Naive thymus-derived CD4-positive, alpha-beta T cell (primary cell): Measurements from ENCODE around the gene SLC22A31. TPM values are rescaled to one million over a fixed set of nuclear protein-coding genes. Genes with fewer than 3 reads are reported as not detected.

Experiments used
- ATAC-seq: fragments of 150-1000 bp; cut with Tn5 transposase; 2 replicates; pipeline ENCODE4 v1.10.0; 2021; ENCODE audit warnings: mild to moderate bottlenecking, moderate library complexity
- CTCF ChIA-PET: fragments of 350-600 bp; sonication (Branson Sonifier 250); formaldehyde crosslinking; loops from one replicate; lab custom pipeline; 2021; ENCODE audit warnings: antibody characterized with exemption; lab: Charles Lee
- POLR2A ChIA-PET: fragments of 350-600 bp; sonication (Branson Sonifier 250); formaldehyde crosslinking; loops from one replicate; lab custom pipeline; 2021; ENCODE audit warnings: antibody characterized with exemption, inconsistent platforms; lab: Charles Lee
- DNase-seq, 9 donors: peaks; one replicate each; pipeline versions ENCODE4 v3.0.0 to v3.0.0-alpha.2; 2020 to 2022; ENCODE audit warnings: mixed read lengths in 1 of 9
- H3K27ac ChIP-seq: one replicate; pipeline ENCODE4 v1.7.0; 2013; ENCODE audit warnings: mild to moderate bottlenecking, low read depth, low read length, moderate library complexity
- H3K27me3 ChIP-seq, 2 donors: one replicate each; pipeline ENCODE4 v1.7.0; 2013; ENCODE audit warnings: low read length in 2 of 2, mild to moderate bottlenecking in 2 of 2, moderate library complexity in 2 of 2; ENCODE audit not compliant: control insufficient read depth in 2 of 2, insufficient read depth in 2 of 2
- H3K36me3 ChIP-seq, 3 experiments: 1 replicate in 2 of 3; 2 replicates in 1 of 3; pipeline ENCODE4 v1.7.0; 2013; ENCODE audit warnings: low read length in 3 of 3, mild to moderate bottlenecking in 3 of 3, moderate library complexity in 1 of 3; ENCODE audit not compliant: insufficient read depth in 3 of 3, control insufficient read depth in 2 of 3
- H3K4me1 ChIP-seq, 2 donors: one replicate each; pipeline ENCODE4 v1.7.0; 2013; ENCODE audit warnings: low read length in 2 of 2, mild to moderate bottlenecking in 2 of 2, moderate library complexity in 1 of 2; ENCODE audit not compliant: control insufficient read depth in 2 of 2, insufficient read depth in 2 of 2
- H3K4me3 ChIP-seq: 2 replicates; pipeline ENCODE4 v1.7.0; 2013; ENCODE audit warnings: mild to moderate bottlenecking, low read length
- H3K9me3 ChIP-seq, 3 experiments: 1 replicate in 2 of 3; 2 replicates in 1 of 3; pipeline ENCODE4 v1.7.0; 2013; ENCODE audit warnings: low read length in 3 of 3; ENCODE audit not compliant: control insufficient read depth in 2 of 3
- H3K27ac Mint-ChIP-seq, 9 donors: one replicate each; pipeline ENCODE4 v1.8.0; 2020 to 2022; ENCODE audit warnings: mixed read lengths in 9 of 9, mild to moderate bottlenecking in 8 of 9, moderate library complexity in 5 of 9, inconsistent platforms in 2 of 9
- H3K27me3 Mint-ChIP-seq, 5 donors: one replicate each; pipeline ENCODE4 v1.8.0; 2021 to 2022; ENCODE audit warnings: mixed read lengths in 5 of 5, mild to moderate bottlenecking in 1 of 5
- H3K36me3 Mint-ChIP-seq, 5 donors: one replicate each; pipeline ENCODE4 v1.8.0; 2020 to 2022; ENCODE audit warnings: mixed read lengths in 5 of 5, mild to moderate bottlenecking in 3 of 5, inconsistent platforms in 1 of 5
- H3K4me1 Mint-ChIP-seq, 7 donors: one replicate each; pipeline ENCODE4 v1.8.0; 2020 to 2022; ENCODE audit warnings: mixed read lengths in 7 of 7, mild to moderate bottlenecking in 3 of 7, inconsistent platforms in 1 of 7
- H3K4me3 Mint-ChIP-seq, 10 donors: one replicate each; pipeline ENCODE4 v1.8.0; 2020 to 2022; ENCODE audit warnings: mild to moderate bottlenecking in 10 of 10, mixed read lengths in 10 of 10, moderate library complexity in 6 of 10, inconsistent platforms in 2 of 10
- H3K9me3 Mint-ChIP-seq, 11 donors: one replicate each; pipeline ENCODE4 v1.8.0; 2020 to 2022; ENCODE audit warnings: mixed read lengths in 11 of 11, mild to moderate bottlenecking in 4 of 11, inconsistent platforms in 1 of 11, moderate library complexity in 1 of 11
- intact Hi-C, 2 donors: fragments of 100-400 bp; cut with micrococcal nuclease; formaldehyde crosslinking; loops; one replicate each; pipeline ENCODE4 v1.15.1; 2023
- polyA plus RNA-seq, 2 donors: library from polyadenylated mRNA; unstranded; fragments of 300-500 nt; fragmentation: Illumina TruSeq; gene quantifications; one replicate each; pipeline ENCODE4 v1.2.3, GENCODE V29; 2021
- total RNA-seq, 6 experiments: library from RNA in 5 of 6; stranded (reverse) in 5 of 6; gene quantifications; 1 replicate in 5 of 6; 2 replicates in 1 of 6; pipeline ENCODE4 v1.2.3 and lab custom pipeline; 2021 to 2026

Gene SLC22A31
- total and polyA plus RNA-seq, 7 experiments from 2014 or later: 0.33 to 4.4 (median 1.8) TPM

GRCh38 chr16:89233678-89234490, 33.5 kb upstream of the SLC22A31 start:
- DNase-seq (no peak), ATAC-seq (peak; percentile 29)
- Histone ChIP-seq H3K4me3 (no peak overlapping the region), H3K27me3 (no peaks in the 10 kb centered on the region), H3K4me1 (no peaks in the 10 kb centered on the region), H3K27ac (no peak overlapping the region), H3K36me3 (peaks cover 0 to 38% (median 6%) of the 10 kb centered on the region in 3 experiments), H3K9me3 (peaks cover 0 to 11% (median 4%) of the 10 kb centered on the region in 3 experiments)
- ChIA-PET POLR2A (interaction anchor here (0.7 kb wide), 1 partner anchor 155 kb away, joined by 3 read pairs; no protein-coding TSS in a partner anchor), CTCF (no interaction called here)
- peaks cover 0 to 6% (median 0%) of the 10 kb centered on the region in 7 donors for H3K4me1 Mint-ChIP-seq
- peaks cover 13 to 53% (median 31%) of the 10 kb centered on the region in 5 donors for H3K36me3 Mint-ChIP-seq
- H3K4me3 Mint-ChIP-seq: no peak overlapping the region
- intact Hi-C loops: no loop called here
- no peaks in the 10 kb centered on the region for H3K27me3 Mint-ChIP-seq
- H3K9me3 Mint-ChIP-seq: peaks cover 0 to 23% (median 4%) of the 10 kb centered on the region in 11 donors
- peak overlapping the region in 1 of 9 donors; percentile 56 for H3K27ac Mint-ChIP-seq

GRCh38 chr16:89232107-89232506, 31.8 kb upstream of the SLC22A31 start:
- no peaks in the 10 kb centered on the region for H3K4me1 ChIP-seq
- DNase-seq: no peak
- H3K4me3 Mint-ChIP-seq: no peak overlapping the region
- peak overlapping the region in 1 of 9 donors; percentile 26 for H3K27ac Mint-ChIP-seq
- no peaks in the 10 kb centered on the region for H3K27me3 ChIP-seq
- intact Hi-C loops: no loop called here
- H3K9me3 Mint-ChIP-seq: peaks cover 0 to 38% (median 12%) of the 10 kb centered on the region in 11 donors
- H3K36me3 ChIP-seq: peaks cover 0 to 56% (median 16%) of the 10 kb centered on the region in 3 experiments
- H3K36me3 Mint-ChIP-seq: peaks cover 21 to 71% (median 49%) of the 10 kb centered on the region in 5 donors
- no peak overlapping the region for H3K4me3 ChIP-seq
- no peaks in the 10 kb centered on the region for H3K27me3 Mint-ChIP-seq
- peaks cover 0 to 28% (median 19%) of the 10 kb centered on the region in 3 experiments for H3K9me3 ChIP-seq
- CTCF ChIA-PET: no interaction called here
- peaks cover 0 to 6% (median 0%) of the 10 kb centered on the region in 7 donors for H3K4me1 Mint-ChIP-seq
- H3K27ac ChIP-seq: no peak overlapping the region
- POLR2A ChIA-PET: no interaction called here
- ATAC-seq: no peak

DNA sequence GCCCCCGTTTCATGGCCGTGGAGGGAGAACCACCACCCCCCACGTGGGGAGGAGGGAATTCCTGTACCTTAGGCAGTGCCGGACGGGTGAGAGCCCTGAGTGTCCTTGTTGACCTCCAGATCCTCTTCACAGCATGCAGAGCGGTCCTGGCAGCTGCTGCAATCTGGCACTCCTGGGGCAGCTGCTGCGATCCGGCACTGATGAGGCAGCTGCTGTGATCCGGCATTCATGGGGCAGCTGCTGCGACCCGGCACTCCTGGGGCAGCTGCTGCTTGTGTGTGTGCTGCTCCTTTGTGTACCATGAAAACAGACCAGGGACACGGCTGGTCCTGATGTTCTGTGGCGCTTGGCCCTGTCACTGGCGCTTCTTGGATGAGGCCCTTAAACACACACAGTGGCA, 29.9 kb upstream of the SLC22A31 start:
- intact Hi-C loops: no loop called here
- no peaks in the 10 kb centered on the region for H3K27me3 Mint-ChIP-seq
- Histone ChIP-seq H3K9me3 (peaks cover 0 to 35% (median 21%) of the 10 kb centered on the region in 3 experiments), H3K27ac (no peak overlapping the region), H3K36me3 (peaks cover 12 to 72% (median 24%) of the 10 kb centered on the region in 3 experiments), H3K4me3 (no peak overlapping the region), H3K27me3 (no peaks in the 10 kb centered on the region), H3K4me1 (no peaks in the 10 kb centered on the region)
- ATAC-seq (no peak), DNase-seq (no peak)
- POLR2A ChIA-PET: no interaction called here
- H3K4me3 Mint-ChIP-seq: no peak overlapping the region
- H3K27ac Mint-ChIP-seq: no peak overlapping the region
- peaks cover 0 to 6% (median 0%) of the 10 kb centered on the region in 7 donors for H3K4me1 Mint-ChIP-seq
- peaks cover 0 to 44% (median 24%) of the 10 kb centered on the region in 11 donors for H3K9me3 Mint-ChIP-seq
- CTCF ChIA-PET: no interaction called here
- H3K36me3 Mint-ChIP-seq: peaks cover 34 to 86% (median 64%) of the 10 kb centered on the region in 5 donors

DNA sequence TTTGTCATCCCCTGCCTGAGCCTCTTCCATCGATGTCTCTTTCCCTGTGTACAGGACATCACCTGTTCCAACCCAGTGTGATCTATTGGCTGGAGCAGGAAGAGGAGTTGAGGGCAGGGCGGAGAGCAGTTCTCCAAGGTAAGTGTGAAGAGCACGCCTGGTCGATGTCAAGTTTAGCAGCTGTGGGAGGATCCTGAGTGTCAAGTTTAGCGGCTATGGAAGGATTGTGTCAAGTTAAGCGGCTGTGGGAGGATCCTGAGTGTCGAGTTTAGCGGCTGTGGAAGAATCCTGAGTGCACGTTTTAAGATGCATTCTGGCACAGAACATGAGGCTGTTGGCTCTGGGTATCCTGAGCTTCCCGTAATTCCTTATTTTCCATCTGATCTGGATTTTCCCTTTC, 24.3 kb upstream of the SLC22A31 start:
- Mint-ChIP-seq H3K9me3 (peaks cover 0 to 36% (median 20%) of the 10 kb centered on the region in 11 donors), H3K4me3 (no peak overlapping the region), H3K27ac (peak overlapping the region in 2 of 9 donors; percentile 58 to 62), H3K4me1 (peaks cover 4 to 9% (median 5%) of the 10 kb centered on the region in 7 donors), H3K27me3 (no peaks in the 10 kb centered on the region), H3K36me3 (peaks cover 32 to 69% (median 66%) of the 10 kb centered on the region in 5 donors)
- CTCF ChIA-PET: no interaction called here
- intact Hi-C loops: no loop called here
- Histone ChIP-seq H3K27me3 (no peaks in the 10 kb centered on the region), H3K36me3 (peaks cover 24 to 76% (median 31%) of the 10 kb centered on the region in 3 experiments), H3K4me1 (no peaks in the 10 kb centered on the region), H3K9me3 (peaks cover 0 to 27% (median 21%) of the 10 kb centered on the region in 3 experiments), H3K4me3 (no peak overlapping the region), H3K27ac (no peak overlapping the region)
- POLR2A ChIA-PET: no interaction called here
- no peak for ATAC-seq
- no peak for DNase-seq

DNA sequence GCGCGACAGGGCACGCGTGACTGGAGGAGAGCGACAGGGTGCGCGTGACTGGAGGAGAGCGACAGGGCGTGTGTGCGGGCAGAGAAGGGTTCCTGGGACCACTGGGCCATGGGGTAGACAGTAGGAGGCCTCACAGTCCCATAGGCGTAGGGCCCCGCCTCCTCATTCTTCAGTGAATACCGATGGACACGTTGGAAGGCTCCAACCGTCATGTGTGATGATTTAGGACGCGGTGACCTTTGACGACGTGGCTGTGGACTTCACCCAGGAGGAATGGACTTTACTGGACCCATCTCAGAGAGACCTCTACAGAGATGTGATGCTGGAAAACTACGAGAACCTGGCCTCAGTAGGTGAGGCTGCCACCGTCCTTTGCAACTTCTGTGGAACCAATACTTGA, 22.6 kb upstream of the SLC22A31 start:
- intact Hi-C loops: no loop called here
- H3K27me3 ChIP-seq: no peaks in the 10 kb centered on the region
- H3K4me3 ChIP-seq: no peak overlapping the region
- Mint-ChIP-seq H3K4me3 (no peak overlapping the region), H3K27me3 (no peaks in the 10 kb centered on the region), H3K9me3 (peaks cover 0 to 22% (median 15%) of the 10 kb centered on the region in 11 donors), H3K4me1 (peaks cover 7 to 19% (median 12%) of the 10 kb centered on the region in 7 donors), H3K27ac (no peak overlapping the region), H3K36me3 (peaks cover 30 to 55% (median 51%) of the 10 kb centered on the region in 5 donors)
- H3K27ac ChIP-seq: no peak overlapping the region
- ChIA-PET POLR2A (no interaction called here), CTCF (no interaction called here)
- ATAC-seq: no peak
- DNase-seq: no peak
- peaks cover 0 to 4% of the 10 kb centered on the region in 2 donors for H3K4me1 ChIP-seq
- H3K36me3 ChIP-seq: peaks cover 22 to 65% (median 31%) of the 10 kb centered on the region in 3 experiments
- peaks cover 0 to 15% (median 9%) of the 10 kb centered on the region in 3 experiments for H3K9me3 ChIP-seq

- Mint-ChIP-seq H3K27ac (no peak overlapping the region), H3K27me3 (no peaks in the 10 kb centered on the region), H3K4me1 (peaks cover 8 to 24% (median 16%) of the 10 kb centered on the region in 7 donors), H3K4me3 (no peak overlapping the region), H3K36me3 (peaks cover 19 to 42% (median 38%) of the 10 kb centered on the region in 5 donors), H3K9me3 (peaks cover 0 to 10% (median 7%) of the 10 kb centered on the region in 11 donors)
- H3K4me3 ChIP-seq: no peak overlapping the region
- no peak for ATAC-seq
- H3K36me3 ChIP-seq: peaks cover 9 to 59% (median 27%) of the 10 kb centered on the region in 3 experiments
- no peak overlapping the region for H3K27ac ChIP-seq
- POLR2A ChIA-PET: no interaction called here
- peaks cover 4 to 5% of the 10 kb centered on the region in 2 donors for H3K4me1 ChIP-seq
- H3K27me3 ChIP-seq: no peaks in the 10 kb centered on the region
- intact Hi-C loops: no loop called here
- CTCF ChIA-PET: no interaction called here
- DNase-seq: no peak
- H3K9me3 ChIP-seq: peaks cover 0 to 1% (median 0%) of the 10 kb centered on the region in 3 experiments
Measured at GRCh38 chr16:89221604-89222003, 21.3 kb upstream of the SLC22A31 start.
